Hippocampal formation (tissue), 2 donors: ENCODE measurements around the gene PTPRN.
A peak's percentile ranks its signal among the peaks of the same experiment; 100 is the strongest.
"Not testable (repeated sequence)": the region's sequence is repeated elsewhere in the genome, so short reads cannot be mapped to it uniquely, and the experiment has no call there.

Source experiments
- DNase-seq, 2 donors: peaks; one replicate each; lab custom pipeline; 2025; lab: John Stamatoyannopoulos, UW

The PTPRN gene

DNA sequence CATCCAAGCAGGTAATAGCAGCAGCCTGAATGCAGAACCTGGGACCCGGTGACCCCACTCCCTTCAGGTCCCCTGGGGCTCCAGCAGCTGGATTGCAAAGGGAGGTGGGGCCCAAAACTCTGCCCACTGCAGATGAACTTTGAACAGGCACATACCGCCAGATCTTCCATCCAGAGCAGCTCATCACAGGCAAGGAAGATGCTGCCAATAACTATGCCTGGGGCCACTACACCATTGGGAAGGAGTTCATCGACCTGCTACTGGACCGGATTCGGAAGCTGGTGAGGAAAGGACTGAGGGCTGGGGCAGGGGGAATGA lies 39.2 kb downstream of the PTPRN start:
- DNase-seq: no peak

GRCh38 chr2:219269362-219270054 lies 39.7 kb downstream of the PTPRN start:
- DNase-seq: no peak

GRCh38 chr2:219268294-219268693 lies 40.9 kb downstream of the PTPRN start:
- DNase-seq: no peak

DNA sequence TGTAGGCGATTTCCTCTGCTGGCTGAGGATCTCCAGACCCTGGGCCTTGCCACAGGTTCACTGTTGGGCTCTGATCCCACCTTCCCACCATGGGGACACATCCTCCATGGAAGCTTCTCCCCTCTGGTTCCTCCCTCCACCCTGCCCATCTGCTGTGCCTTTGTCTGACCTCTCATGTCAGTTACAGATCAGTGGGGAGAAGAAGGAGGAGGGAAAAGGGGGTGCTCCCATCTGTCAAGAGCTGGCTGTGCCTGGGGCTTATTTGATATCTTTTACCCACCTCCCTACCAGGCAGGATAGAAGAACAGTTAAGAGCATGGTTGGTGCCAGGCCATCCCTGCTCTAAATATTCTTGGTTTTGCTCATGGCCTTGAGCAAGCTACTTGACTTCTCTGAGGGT lies 42.3 kb downstream of the PTPRN start:
- DNase-seq: no peak

GRCh38 chr2:219266232-219266631 lies 43.0 kb downstream of the PTPRN start:
- DNase-seq: no peak

DNA sequence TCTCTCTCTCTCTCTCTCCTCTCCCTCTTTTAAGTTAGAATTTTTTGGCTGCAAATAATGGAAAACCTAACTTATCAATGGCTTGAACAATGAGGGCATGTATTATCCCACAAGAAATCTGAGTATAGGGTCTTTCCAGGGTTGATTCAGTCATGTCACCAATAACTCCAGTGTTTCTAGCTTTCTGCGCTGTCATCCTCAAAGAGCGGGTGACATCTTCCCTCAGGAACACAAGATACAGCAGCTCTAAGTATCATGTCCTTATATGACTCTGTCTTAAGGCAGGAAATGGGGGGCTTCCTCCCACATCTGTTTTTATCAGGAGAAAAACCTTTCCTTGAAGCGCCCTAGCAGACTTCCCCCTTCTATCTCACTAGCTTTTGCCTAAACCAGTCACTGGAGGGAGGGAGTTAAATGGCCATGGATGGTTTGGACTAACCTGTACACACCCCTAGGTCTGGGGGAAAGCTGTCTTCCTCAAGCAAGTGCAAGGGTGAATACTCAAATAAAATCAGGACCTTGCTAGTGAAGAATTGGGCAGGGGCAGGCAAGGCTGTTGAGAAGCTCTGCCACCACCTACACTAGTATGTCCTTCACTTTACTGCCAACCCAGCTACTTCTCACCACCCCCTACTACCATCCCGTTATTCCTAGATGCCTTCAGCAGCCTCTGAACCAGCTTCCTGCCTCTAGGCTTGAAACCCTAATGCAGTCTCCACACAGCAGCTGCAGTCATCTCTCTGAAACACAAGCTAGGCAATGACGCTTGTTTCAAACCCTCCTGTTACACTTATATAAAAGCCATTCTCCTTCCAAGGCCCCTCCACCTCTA lies 48.0 kb downstream of the PTPRN start:
- DNase-seq: no peak

- not testable (repeated sequence) for DNase-seq
These were observed 50.3 kb downstream of the PTPRN start for GRCh38 chr2:219258942-219259341.

DNA sequence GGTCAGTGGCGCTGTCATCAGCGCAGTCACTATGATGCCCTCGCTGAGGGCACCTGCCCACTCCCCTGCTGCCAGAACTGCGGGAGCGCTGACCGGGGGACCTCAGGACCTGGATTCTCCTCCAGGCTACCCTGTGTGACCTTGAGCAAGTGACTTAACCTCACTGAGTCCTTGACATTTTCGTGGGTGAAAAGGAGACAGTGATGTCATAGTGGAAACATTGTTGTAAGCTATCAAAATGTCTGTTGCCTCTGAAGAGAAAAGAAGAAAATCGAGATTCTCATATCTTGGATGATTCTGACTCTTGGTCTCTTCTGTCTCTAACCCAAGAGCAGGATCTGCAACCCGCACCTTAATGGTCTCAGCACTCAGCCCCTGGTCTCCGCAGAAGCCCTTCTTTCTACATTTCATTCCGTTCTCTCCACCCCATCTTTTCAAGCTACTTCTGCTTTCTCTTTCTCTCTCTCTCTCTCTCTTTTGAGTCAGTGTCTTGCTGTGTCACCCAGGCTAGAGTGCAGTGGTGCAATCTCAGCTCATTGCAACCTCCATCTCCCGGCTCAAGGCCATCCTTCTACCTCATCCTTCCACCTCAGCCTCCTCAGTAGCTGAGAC lies 54.5 kb downstream of the PTPRN start:
- no peak for DNase-seq

DNA sequence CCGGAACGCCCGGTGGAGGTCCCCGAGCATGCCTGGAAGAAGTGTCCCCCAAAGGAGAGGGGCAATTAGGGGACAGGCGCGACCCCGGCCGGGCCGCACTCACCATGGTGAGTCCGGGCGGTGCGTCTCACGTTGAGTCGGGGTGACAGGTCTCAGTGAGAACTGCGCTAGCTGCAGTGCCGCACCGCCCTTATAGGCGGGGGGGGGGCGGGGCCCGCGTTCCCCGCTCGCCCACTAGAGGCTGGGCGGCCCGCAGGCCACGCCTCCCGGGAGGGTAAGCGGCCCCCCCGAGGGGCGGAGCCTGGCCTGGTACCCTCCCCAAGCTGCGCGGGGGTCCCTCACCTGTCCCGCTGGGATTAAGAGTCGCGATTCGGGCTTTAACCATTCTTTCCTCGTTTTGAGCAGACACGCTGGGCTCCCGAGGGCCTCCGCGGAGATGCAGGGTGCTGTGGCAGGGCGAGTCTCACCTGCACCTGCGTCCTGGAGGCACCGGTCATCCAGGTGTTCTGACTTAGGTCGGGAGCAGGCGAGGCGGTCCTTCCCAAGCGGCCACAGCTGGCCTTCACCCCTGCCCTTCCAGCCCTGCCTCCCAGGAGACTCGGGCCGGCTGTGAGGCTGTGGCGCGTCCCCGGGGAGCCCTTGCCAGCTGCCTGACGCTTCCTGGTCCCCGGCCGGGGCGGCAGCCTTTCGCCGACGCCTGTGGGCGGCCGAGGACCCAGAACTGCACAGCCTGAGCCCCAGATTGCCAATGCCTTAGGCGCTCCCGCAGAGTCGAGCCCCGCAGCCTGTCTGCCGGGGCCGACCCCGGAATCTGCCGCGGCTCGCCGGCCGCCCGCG lies 55.2 kb downstream of the PTPRN start, which contains the start of gene TUBA4A:
Gene TUBA4A, minus strand, starts transcription at position 166 of the 837 bp plus-strand sequence. Its CDS starts 60 bp downstream, at position 106.
- DNase-seq: peak; percentile 71 to 72

GRCh38 chr2:219252900-219253752 lies 56.1 kb downstream of the PTPRN start, which contains the start of gene TUBA4B:
Gene TUBA4B (plus strand): TSS chr2:219253243. CDS start chr2:219253408, 165 bp downstream.
- DNase-seq: no peak

GRCh38 chr2:219252570-219252899 lies 56.7 kb downstream of the PTPRN start:
- no peak for DNase-seq

GRCh38 chr2:219252084-219252483 lies 57.1 kb downstream of the PTPRN start:
- no peak for DNase-seq

- DNase-seq: no peak
These were observed 57.5 kb downstream of the PTPRN start for GRCh38 chr2:219251656-219252055.

DNA sequence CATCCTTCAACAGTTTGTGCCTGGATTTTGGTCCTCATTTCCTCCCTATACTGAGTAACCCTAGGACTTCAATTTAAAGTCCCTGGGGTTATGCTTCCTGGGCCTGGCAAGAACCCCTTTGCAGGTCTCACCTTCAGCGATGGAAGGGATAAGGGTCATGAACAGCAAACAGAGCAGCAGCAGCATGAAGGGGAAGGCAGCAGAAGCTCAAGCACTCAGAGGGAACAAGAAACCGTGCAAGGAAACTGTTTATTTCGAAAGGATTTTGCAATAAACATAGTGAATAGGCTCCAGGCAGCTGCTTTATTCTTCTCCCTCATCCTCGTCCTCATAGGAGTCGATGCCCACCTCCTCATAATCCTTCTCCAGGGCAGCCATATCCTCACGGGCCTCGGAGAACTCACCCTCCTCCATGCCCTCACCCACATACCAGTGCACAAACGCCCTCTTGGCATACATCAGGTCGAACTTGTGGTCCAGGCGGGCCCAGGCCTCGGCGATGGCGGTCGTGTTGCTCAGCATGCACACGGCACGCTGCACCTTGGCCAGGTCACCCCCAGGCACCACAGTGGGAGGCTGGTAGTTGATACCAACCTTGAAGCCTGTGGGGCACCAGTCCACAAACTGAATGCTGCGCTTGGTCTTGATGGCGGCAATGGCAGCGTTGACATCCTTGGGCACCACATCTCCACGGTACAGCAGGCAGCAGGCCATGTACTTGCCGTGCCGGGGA lies 59.0 kb downstream of the PTPRN start:
- DNase-seq: no peak

DNA sequence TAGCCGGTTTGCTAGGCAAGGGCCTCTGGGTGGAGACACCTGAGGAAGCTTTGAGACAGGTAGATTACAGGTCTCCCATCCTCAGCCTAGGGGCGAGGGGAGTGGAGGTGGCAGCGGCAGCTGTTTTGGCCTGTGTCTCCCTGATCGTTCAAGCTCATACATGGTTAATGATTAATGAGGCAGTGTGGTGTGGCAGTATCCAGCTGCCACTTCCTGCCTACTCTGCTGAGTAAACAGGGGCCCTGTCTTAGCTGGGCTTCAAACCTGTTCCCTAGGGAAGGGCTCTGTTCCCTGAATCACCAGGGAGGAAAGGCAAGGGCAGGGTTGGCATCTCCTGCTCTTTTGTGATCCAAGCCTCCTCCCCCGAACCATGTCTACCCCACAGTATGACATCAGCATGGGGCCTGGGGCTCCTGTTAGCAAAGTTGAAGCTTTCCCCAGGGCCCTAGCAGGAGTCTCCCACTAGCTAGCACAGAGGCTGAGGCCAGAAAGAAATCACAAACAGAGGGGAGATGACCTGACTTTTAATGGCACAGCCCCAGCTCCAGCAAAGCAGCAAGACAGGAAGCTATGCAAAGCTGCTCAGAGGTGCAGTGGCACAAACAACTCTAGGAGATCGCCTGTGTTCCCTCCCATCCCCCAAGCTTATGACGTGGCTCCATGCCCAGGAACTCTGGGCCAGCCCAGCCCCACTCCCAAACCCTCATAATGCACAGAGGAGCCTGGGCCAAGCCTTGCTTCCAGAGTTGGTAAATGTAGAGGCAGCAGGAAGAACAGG lies 59.8 kb downstream of the PTPRN start:
- DNase-seq: peak; percentile 53 to 67

GRCh38 chr2:219248845-219249202 lies 60.4 kb downstream of the PTPRN start:
- no peak for DNase-seq

DNA sequence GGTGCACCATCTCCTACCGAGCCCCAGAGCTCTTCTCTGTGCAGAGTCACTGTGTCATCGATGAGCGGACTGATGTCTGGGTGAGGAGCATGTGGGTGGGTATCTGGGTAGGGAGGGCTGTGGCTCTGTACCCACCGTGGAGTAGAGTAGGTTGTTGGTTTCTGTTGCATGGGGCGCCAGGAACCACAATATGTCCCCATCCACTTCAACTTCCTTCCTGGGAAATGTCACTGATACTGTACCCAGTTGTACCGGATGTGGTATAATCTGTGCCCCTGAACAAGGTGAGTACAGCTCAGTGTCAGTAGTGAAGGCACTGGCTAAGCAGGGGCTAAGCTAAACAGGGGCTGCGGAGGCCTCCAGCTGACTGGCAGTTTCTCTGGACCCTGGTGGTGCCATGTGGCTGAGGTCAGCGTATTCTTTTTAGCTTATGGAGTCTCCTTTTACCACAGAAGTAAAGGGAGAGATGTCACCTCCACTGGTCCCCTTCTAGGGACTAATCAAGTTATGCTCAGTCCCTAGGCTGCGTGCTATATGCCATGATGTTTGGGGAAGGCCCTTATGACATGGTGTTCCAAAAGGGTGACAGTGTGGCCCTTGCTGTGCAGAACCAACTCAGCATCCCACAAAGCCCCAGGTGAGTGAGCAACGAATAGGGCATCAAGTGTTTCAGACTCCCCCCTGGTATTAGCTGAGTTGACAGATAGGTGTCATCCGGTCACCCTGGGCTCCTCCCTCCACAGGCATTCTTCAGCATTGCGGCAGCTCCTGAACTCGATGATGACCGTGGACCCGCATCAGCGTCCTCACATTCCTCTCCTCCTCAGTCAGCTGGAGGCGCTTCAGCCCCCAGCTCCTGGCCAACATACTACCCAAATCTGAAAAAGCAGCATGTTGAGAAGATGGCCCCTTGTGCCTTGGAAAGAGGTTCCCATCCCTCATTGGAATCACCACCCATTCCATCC lies 61.2 kb downstream of the PTPRN start:
- no peak for DNase-seq

DNA sequence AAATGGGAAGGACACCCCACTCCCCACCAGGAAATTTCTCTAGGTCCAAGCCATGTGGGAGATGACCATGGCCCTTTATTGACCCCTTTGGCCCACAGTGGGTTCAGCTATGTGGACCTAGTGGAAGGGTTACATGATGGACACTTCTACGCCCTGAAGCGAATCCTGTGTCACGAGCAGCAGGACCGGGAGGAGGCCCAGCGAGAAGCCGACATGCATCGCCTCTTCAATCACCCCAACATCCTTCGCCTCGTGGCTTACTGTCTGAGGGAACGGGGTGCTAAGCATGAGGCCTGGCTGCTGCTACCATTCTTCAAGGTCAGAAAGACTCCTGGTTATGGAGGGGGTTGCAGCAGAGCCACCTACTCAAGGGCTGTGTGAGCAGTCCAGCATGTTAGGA lies 62.6 kb downstream of the PTPRN start:
- no peak for DNase-seq

- DNase-seq: no peak
These were observed 63.3 kb downstream of the PTPRN start for GRCh38 chr2:219245899-219246230.
